Endothelial cell of umbilical vein (primary cell): ENCODE measurements around the gene RFPL1. TPM values are rescaled to one million over a fixed set of nuclear protein-coding genes. Genes with fewer than 3 reads are reported as not detected.
A peak's percentile ranks its signal among the peaks of the same experiment; 100 is the strongest.

Experiments used
- BruUV-seq: library from RNA; stranded (reverse); fragments of 400-500 nt; replicated peaks from 2 replicates; lab custom pipeline; 2021; lab: Mats Ljungman, UMichigan
- CTCF ChIA-PET: fragments of 300-600, 350-600 bp; sonication (Branson Sonifier 250); formaldehyde crosslinking; loops from one replicate; lab custom pipeline; 2021; ENCODE audit warnings: antibody characterized with exemption, inconsistent platforms; lab: Charles Lee
- POLR2A ChIA-PET: fragments of 300-600, 350-600 bp; sonication (Branson Sonifier 250); formaldehyde crosslinking; loops from one replicate; lab custom pipeline; 2021; ENCODE audit warnings: antibody characterized with exemption, inconsistent platforms; lab: Charles Lee
- DNase-seq: peaks from one replicate; pipeline ENCODE4 v3.0.0-alpha.2; 2011; ENCODE audit warnings: low read depth, low spot score
- FAIRE-seq: peaks from 2 replicates; lab custom pipeline; 2011; peaks lifted over from hg19 to GRCh38; lab: Jason Lieb, UNC
- H2AFZ ChIP-seq: 2 replicates; pipeline ENCODE4 v1.6.0; 2012; ENCODE audit warnings: low read depth, low read length, control low read depth, inconsistent platforms
- H3K27ac ChIP-seq: 2 replicates; pipeline ENCODE4 v1.5.1; 2011; ENCODE audit warnings: low read depth, mild to moderate bottlenecking, control low read depth, low read length, moderate library complexity; ENCODE audit not compliant: insufficient read depth
- H3K27me3 ChIP-seq, 2 experiments: 2 replicates each; pipeline versions ENCODE4 v1.6.0 to v1.6.1; 2011; ENCODE audit warnings: low read length in 2 of 2, mixed read lengths in 1 of 2; ENCODE audit not compliant: control insufficient read depth in 2 of 2, insufficient read depth in 2 of 2
- H3K36me3 ChIP-seq, 2 experiments: 2 replicates in 1 of 2; 3 replicates in 1 of 2; pipeline ENCODE4 v1.5.1; 2011; ENCODE audit warnings: low read length in 2 of 2, mild to moderate bottlenecking in 1 of 2, moderate library complexity in 1 of 2; ENCODE audit not compliant: control insufficient read depth in 2 of 2, insufficient read depth in 2 of 2; ENCODE audit errors: extremely low read depth in 1 of 2
- H3K4me1 ChIP-seq: 3 replicates; pipeline ENCODE4 v1.5.1; 2011; ENCODE audit warnings: mild to moderate bottlenecking, low read length; ENCODE audit not compliant: control insufficient read depth, insufficient read depth; ENCODE audit errors: extremely low read depth
- H3K4me2 ChIP-seq: 2 replicates; pipeline ENCODE4 v1.6.1; 2011; ENCODE audit warnings: low read length, control low read depth, mixed read lengths; ENCODE audit not compliant: insufficient read depth
- H3K4me3 ChIP-seq, 3 experiments: fragments of 200-600 bp in 1 of 3; sonication (generic), shearing (Covaris generic) in 1 of 3; replicated peaks in 1 of 3; 2 replicates each; pipeline ENCODE4 v1.5.1; 2011 to 2016; ENCODE audit warnings: control low read depth in 3 of 3, low read length in 3 of 3, mild to moderate bottlenecking in 2 of 3, inconsistent platforms in 1 of 3, low read depth in 1 of 3, moderate library complexity in 1 of 3; ENCODE audit not compliant: insufficient read depth in 1 of 3
- H3K79me2 ChIP-seq: 2 replicates; pipeline ENCODE4 v1.6.0; 2012; ENCODE audit warnings: low read length, inconsistent platforms; ENCODE audit not compliant: control insufficient read depth, insufficient read depth
- H3K9ac ChIP-seq: replicated peaks from 2 replicates; pipeline ENCODE3; 2011; ENCODE audit warnings: low read length, control low read depth; ENCODE audit not compliant: insufficient read depth; ENCODE audit errors: extremely low read depth
- H3K9me1 ChIP-seq: replicated peaks from 3 replicates; pipeline ENCODE4 v1.6.0; 2011; ENCODE audit warnings: mild to moderate bottlenecking, low read length; ENCODE audit not compliant: control insufficient read depth, insufficient read depth; ENCODE audit errors: extremely low read depth
- H3K9me3 ChIP-seq: replicated peaks from 2 replicates; pipeline ENCODE4 v1.5.1; 2012; ENCODE audit warnings: low read length, inconsistent platforms; ENCODE audit not compliant: control insufficient read depth, insufficient read depth
- H4K20me1 ChIP-seq: replicated peaks from 2 replicates; pipeline ENCODE3; 2011; ENCODE audit warnings: mild to moderate bottlenecking, low read length; ENCODE audit not compliant: control insufficient read depth, insufficient read depth; ENCODE audit errors: extremely low read depth
- CTCF ChIP-seq, 2 donors: IDR thresholded peaks; 1 replicate in 1 of 2; 2 replicates in 1 of 2; pipeline ENCODE4 v1.5.1; 2011; ENCODE audit warnings: low read length in 2 of 2, mild to moderate bottlenecking in 2 of 2, moderate library complexity in 2 of 2, control low read depth in 1 of 2, inconsistent platforms in 1 of 2, low read depth in 1 of 2; ENCODE audit not compliant: insufficient read depth in 1 of 2; ENCODE audit errors: extremely low read depth in 1 of 2
- EZH2 ChIP-seq: IDR thresholded peaks from 2 replicates; pipeline ENCODE4 v1.6.1; 2012; ENCODE audit warnings: borderline replicate concordance, low read depth, mild to moderate bottlenecking, moderate library complexity, low read length, inconsistent platforms; ENCODE audit not compliant: severe bottlenecking
- FOS ChIP-seq: IDR thresholded peaks from 2 replicates; pipeline ENCODE4 v1.6.1; 2011; ENCODE audit warnings: mild to moderate bottlenecking, low read length, moderate library complexity, borderline replicate concordance; ENCODE audit not compliant: insufficient read depth
- GATA2 ChIP-seq: IDR thresholded peaks from 2 replicates; pipeline ENCODE4 v1.7.0; 2011; ENCODE audit warnings: low read depth, mild to moderate bottlenecking, moderate library complexity, mixed read lengths, low read length; ENCODE audit not compliant: insufficient read length, insufficient read depth
- JUN ChIP-seq: IDR thresholded peaks from 2 replicates; pipeline ENCODE4 v1.6.1; 2011; ENCODE audit warnings: borderline replicate concordance, low read depth; ENCODE audit not compliant: insufficient read length, insufficient read depth
- MAX ChIP-seq: IDR thresholded peaks from 2 replicates; pipeline ENCODE4 v1.6.1; 2011; ENCODE audit not compliant: insufficient read depth, insufficient read length
- MYC ChIP-seq: IDR thresholded peaks from one replicate; pipeline ENCODE4 v1.6.1; 2011; ENCODE audit warnings: mild to moderate bottlenecking, low read depth, low read length
- POLR2A ChIP-seq: IDR thresholded peaks from 2 replicates; pipeline ENCODE4 v1.6.1; 2012; ENCODE audit warnings: low read depth, mild to moderate bottlenecking, control low read depth, low read length
- POLR2AphosphoS5 ChIP-seq: IDR thresholded peaks from 2 replicates; pipeline ENCODE4 v1.6.1; 2012; ENCODE audit warnings: low read depth, mild to moderate bottlenecking, control low read depth, low read length, moderate library complexity; ENCODE audit not compliant: insufficient read depth
- dilution Hi-C: fragments of 300-500 bp; cut with MboI; formaldehyde crosslinking; loops from one replicate; pipeline ENCODE4 v1.15.0; 2019; ENCODE audit warnings: low sequenced_read_pairs; ENCODE audit not compliant: extremely low pct_ligation_motif_present
- intact Hi-C: fragments of 100-400 bp; cut with micrococcal nuclease; formaldehyde crosslinking; loops from one replicate; pipeline ENCODE4 v1.10.0; 2022
- polyA plus RNA-seq, 4 experiments: library from polyadenylated mRNA; depleted of rRNA in 3 of 4; stranded (reverse) in 3 of 4; unstranded in 1 of 4; fragments of >200 nt; gene quantifications; 2 replicates each; pipeline versions ENCODE4 v1.2.1 to v1.2.3, GENCODE V29; 2011 to 2012; ENCODE audit warnings: missing spikeins in 1 of 4
- total RNA-seq: library from RNA; stranded (reverse); gene quantifications from 2 replicates; pipeline ENCODE4 v1.2.3, GENCODE V29; 2021

The RFPL1 gene
- total and polyA plus RNA-seq, 2 donors (not counting 3 experiments of a cell fraction or from before 2014, with no cell fraction given): not detected

- CTCF ChIA-PET: interaction anchor here (1.3 kb wide), 1 partner anchor 8 kb away, joined by 6 read pairs; no protein-coding TSS in a partner anchor
- TF ChIP-seq POLR2A (no peak), JUN (no peak), GATA2 (no peak), EZH2 (no peak), FOS (no peak), POLR2AphosphoS5 (no peak), MAX (no peak), MYC (no peak), CTCF (IDR thresholded peaks at IDR 0.05; ENCODE audit: extremely low read depth in 1 of 2, insufficient read depth in 1 of 2, low read depth in 1 of 2, low read length in 2 of 2) (no peak)
- no peaks in the 10 kb centered on the region for H3K36me3 ChIP-seq
- H3K27ac ChIP-seq: no peak within 1 kb of the TSS
- peaks cover 48% of the 10 kb centered on the region in 2 experiments for H3K27me3 ChIP-seq
- H3K9me1 ChIP-seq: no peaks in the 10 kb centered on the region
- no peak for FAIRE-seq
- no TSS peak for BruUV-seq
- peak within 1 kb of the TSS; percentile 48 for H2AFZ ChIP-seq
- peak within 1 kb of the TSS; percentile 41 for H3K4me2 ChIP-seq
- POLR2A ChIA-PET: no interaction called here
- no peaks in the 10 kb centered on the region for H3K9me3 ChIP-seq
- no peaks in the 10 kb centered on the region for H3K79me2 ChIP-seq
- dilution Hi-C loops (no loop called here), intact Hi-C loops (loop anchor here (10.0 kb wide), 1 partner anchor 235 kb away; no protein-coding TSS in a partner anchor)
- no peak for DNase-seq
- no peaks in the 10 kb centered on the region for H4K20me1 ChIP-seq
- no peak within 1 kb of the TSS for H3K9ac ChIP-seq
- peaks cover 5% of the 10 kb centered on the region for H3K4me1 ChIP-seq
- H3K4me3 ChIP-seq: no peak within 1 kb of the TSS
Observed at GRCh38 chr22:29479417-29480261, 41.3 kb downstream of the RFPL1 start, which contains the start of gene NEFH. Gene NEFH, plus strand, starts transcription at chr22:29480218. Its CDS starts 45 bp downstream, at chr22:29480263.
